HCT116 (cell line): ENCODE measurements around the gene EML4. TPM values are rescaled to one million over a fixed set of nuclear protein-coding genes. Genes with fewer than 3 reads are reported as not detected.

ENCODE experiments used
- ATAC-seq: fragments of 200-7000 bp; cut with Tn5 transposase; 2 replicates; pipeline ENCODE4 v1.9.1; 2020; ENCODE audit warnings: mild to moderate bottlenecking, moderate library complexity
- BruUV-seq: library from RNA; stranded (reverse); fragments of 400-500 nt; replicated peaks from 2 replicates; lab custom pipeline; 2021; lab: Mats Ljungman, UMichigan
- CTCF ChIA-PET: fragments of 300-600 bp; sonication (Branson Sonifier 250); formaldehyde crosslinking; loops from one replicate; lab custom pipeline; 2021; ENCODE audit warnings: antibody characterized with exemption; lab: Charles Lee
- POLR2A ChIA-PET: fragments of 300-600, 350-600 bp; sonication (Branson Sonifier 250); formaldehyde crosslinking; loops from one replicate; lab custom pipeline; 2021; ENCODE audit warnings: antibody characterized with exemption; lab: Charles Lee
- RAD21 ChIA-PET, 2 experiments: fragments of 300-600 bp; sonication (Branson Sonifier 250); formaldehyde crosslinking; loops; one replicate each; lab custom pipeline; 2023; ENCODE audit warnings: low total read pairs in 2 of 2; ENCODE audit not compliant: uncharacterized antibody in 2 of 2, unreplicated experiment in 2 of 2, low non-redundant PET in 1 of 2; lab: Charles Lee
- DNase-seq: peaks from one replicate; pipeline ENCODE4 v3.0.0-alpha.2; 2010; ENCODE audit warnings: low read depth, low spot score
- H2AFZ ChIP-seq: fragments of 200-600 bp; shearing (Covaris generic), sonication (generic); 2 replicates; pipeline ENCODE4 v1.6.1; 2017; ENCODE audit warnings: low read depth, mixed run types, mixed read lengths, antibody characterized with exemption, low read length; ENCODE audit not compliant: poor library complexity, severe bottlenecking
- H3K27ac ChIP-seq: 2 replicates; pipeline ENCODE4 v1.5.1; 2012; ENCODE audit warnings: low read depth, low read length
- H3K27me3 ChIP-seq: fragments of 200-600 bp; sonication (generic); 2 replicates; pipeline ENCODE4 v1.6.1; 2016; ENCODE audit warnings: mixed run types, low read length, mixed read lengths; ENCODE audit not compliant: insufficient read depth
- H3K36me3 ChIP-seq, 2 experiments: fragments of 200-500 bp in 1 of 2; fragments of 200-600 bp in 1 of 2; sonication (Bioruptor generic) in 1 of 2; sonication (generic) in 1 of 2; 2 replicates each; pipeline versions ENCODE4 v1.5.1 to v1.6.1; 2014 to 2016; ENCODE audit warnings: low read length in 2 of 2, inconsistent platforms in 1 of 2, mixed read lengths in 1 of 2, mixed run types in 1 of 2; ENCODE audit not compliant: insufficient read depth in 2 of 2, control insufficient read depth in 1 of 2
- H3K4me1 ChIP-seq, 2 experiments: fragments of 200-600 bp in 1 of 2; sonication (generic) in 1 of 2; 2 replicates each; pipeline versions ENCODE4 v1.5.1 to v1.6.1; 2012 to 2017; ENCODE audit warnings: low read length in 2 of 2, inconsistent platforms in 1 of 2, mild to moderate bottlenecking in 1 of 2, mixed read lengths in 1 of 2, mixed run types in 1 of 2, moderate library complexity in 1 of 2; ENCODE audit not compliant: insufficient read depth in 2 of 2, control insufficient read depth in 1 of 2
- H3K4me2 ChIP-seq: fragments of 200-600 bp; sonication (generic); 2 replicates; pipeline ENCODE4 v1.6.1; 2017; ENCODE audit warnings: mixed run types, low read length, mixed read lengths
- H3K4me3 ChIP-seq, 2 experiments: fragments of 200-600 bp in 1 of 2; sonication (generic) in 1 of 2; replicated peaks in 1 of 2; 2 replicates each; pipeline ENCODE4 v1.5.1; 2011 to 2016; ENCODE audit warnings: low read length in 2 of 2, control low read depth in 1 of 2, low read depth in 1 of 2, mild to moderate bottlenecking in 1 of 2, mixed read lengths in 1 of 2, mixed run types in 1 of 2
- H3K79me2 ChIP-seq: fragments of 200-600 bp; sonication (generic); 2 replicates; pipeline ENCODE4 v1.6.1; 2017; ENCODE audit warnings: mild to moderate bottlenecking, mixed run types, low read length, moderate library complexity, mixed read lengths; ENCODE audit not compliant: insufficient read depth
- H3K9ac ChIP-seq: fragments of 200-600 bp; sonication (generic); 2 replicates; pipeline ENCODE4 v1.6.1; 2016; ENCODE audit warnings: low read length, mixed read lengths
- H3K9me2 ChIP-seq: fragments of 200-600 bp; sonication (generic), shearing (Covaris generic); 2 replicates; pipeline ENCODE4 v1.6.1; 2017; ENCODE audit warnings: mixed run types, mild to moderate bottlenecking, moderate library complexity; ENCODE audit not compliant: insufficient read depth
- H3K9me3 ChIP-seq, 2 experiments: fragments of 200-500 bp in 1 of 2; fragments of 200-600 bp in 1 of 2; sonication (Bioruptor generic) in 1 of 2; sonication (generic) in 1 of 2; 2 replicates each; pipeline ENCODE4 v1.6.1; 2014 to 2017; ENCODE audit warnings: low read length in 2 of 2, mixed read lengths in 2 of 2, inconsistent platforms in 1 of 2, low read depth in 1 of 2, mild to moderate bottlenecking in 1 of 2, mixed run types in 1 of 2, moderate library complexity in 1 of 2; ENCODE audit not compliant: control insufficient read depth in 1 of 2, insufficient read depth in 1 of 2
- H4K20me1 ChIP-seq: fragments of 200-600 bp; sonication (generic), shearing (Covaris generic); 2 replicates; pipeline ENCODE4 v1.6.1; 2017; ENCODE audit warnings: mixed run types, mild to moderate bottlenecking, moderate library complexity; ENCODE audit not compliant: insufficient read depth
- ATF3 ChIP-seq: IDR thresholded peaks from 2 replicates; pipeline ENCODE4 v1.6.1; 2012
- CBX3 ChIP-seq: IDR thresholded peaks from 2 replicates; pipeline ENCODE4 v1.6.1; 2012; ENCODE audit warnings: low read depth
- CEBPB ChIP-seq: IDR thresholded peaks from 2 replicates; pipeline ENCODE4 v1.6.1; 2012; ENCODE audit warnings: low read depth
- EGR1 ChIP-seq: IDR thresholded peaks from 2 replicates; pipeline ENCODE4 v1.6.1; 2012; ENCODE audit warnings: low read depth
- ELF1 ChIP-seq: IDR thresholded peaks from 2 replicates; pipeline ENCODE4 v1.6.1; 2012; ENCODE audit warnings: low read depth, borderline replicate concordance
- EZH2phosphoT487 ChIP-seq: fragments of 200-600 bp; IDR thresholded peaks from 2 replicates; pipeline ENCODE4 v1.6.1; 2018; ENCODE audit warnings: antibody characterized with exemption, borderline replicate concordance
- FOSL1 ChIP-seq: IDR thresholded peaks from 2 replicates; pipeline ENCODE4 v1.6.1; 2012; ENCODE audit warnings: low read depth
- JUND ChIP-seq: IDR thresholded peaks from 2 replicates; pipeline ENCODE4 v1.6.1; 2012
- MAX ChIP-seq: IDR thresholded peaks from 2 replicates; pipeline ENCODE4 v1.6.1; 2012
- POLR2AphosphoS5 ChIP-seq: IDR thresholded peaks from 2 replicates; pipeline ENCODE4 v1.6.1; 2011; ENCODE audit warnings: mild to moderate bottlenecking, low read depth, low read length, moderate library complexity
- RAD21 ChIP-seq: IDR thresholded peaks from 2 replicates; pipeline ENCODE4 v1.6.1; 2012; ENCODE audit warnings: low read depth, mild to moderate bottlenecking
- REST ChIP-seq: IDR thresholded peaks from 2 replicates; pipeline ENCODE4 v1.6.1; 2012; ENCODE audit warnings: low read depth
- SIN3A ChIP-seq: IDR thresholded peaks from 2 replicates; pipeline ENCODE4 v1.6.1; 2012; ENCODE audit warnings: low read depth
- TCF7L2 ChIP-seq: IDR thresholded peaks from 2 replicates; pipeline ENCODE4 v1.7.0; 2011; ENCODE audit warnings: borderline replicate concordance, inconsistent platforms; ENCODE audit not compliant: insufficient read depth, insufficient read length; ENCODE audit errors: extremely low read depth
- YY1 ChIP-seq: IDR thresholded peaks from 2 replicates; pipeline ENCODE4 v1.6.1; 2011; ENCODE audit warnings: low read length, low read depth, moderate library complexity, mild to moderate bottlenecking; ENCODE audit not compliant: insufficient replicate concordance; ENCODE audit errors: extremely low read depth
- ZBTB33 ChIP-seq: IDR thresholded peaks from 2 replicates; pipeline ENCODE4 v1.6.1; 2011; ENCODE audit warnings: mild to moderate bottlenecking, low read length, moderate library complexity; ENCODE audit not compliant: insufficient replicate concordance; ENCODE audit errors: extremely low read depth
- ZFX ChIP-seq: fragments of 450-650 bp; IDR thresholded peaks from 2 replicates; pipeline ENCODE4 v1.6.1; 2017
- ZNF274 ChIP-seq: fragments of 200-500 bp; sonication (Bioruptor generic); IDR thresholded peaks from 2 replicates; pipeline ENCODE4 v1.6.1; 2014; ENCODE audit warnings: mild to moderate bottlenecking, low read depth, low read length, inconsistent platforms
- intact Hi-C: fragments of 100-400 bp; cut with micrococcal nuclease; formaldehyde crosslinking; loops from 2 replicates; pipeline ENCODE4 v1.10.0; 2022
- total RNA-seq: library from RNA; stranded (reverse); gene quantifications from one replicate; pipeline ENCODE4 v1.2.1, GENCODE V29; 2021; ENCODE audit not compliant: unreplicated experiment
- TF ChIP-seq, protein P1 (sequence below), 3 experiments: fragments of 200-600 bp in 1 of 3; sonication (generic) in 1 of 3; IDR thresholded peaks in 2 of 3; conservative IDR thresholded peaks in 1 of 3; 2 replicates each; pipeline ENCODE4 v1.5.1; 2012 to 2017; ENCODE audit warnings: low read depth in 2 of 3, low read length in 2 of 3, antibody characterized with exemption in 1 of 3, borderline replicate concordance in 1 of 3, control low read depth in 1 of 3, mild to moderate bottlenecking in 1 of 3, mixed read lengths in 1 of 3, mixed run types in 1 of 3, moderate library complexity in 1 of 3; ENCODE audit not compliant: insufficient read depth in 1 of 3

The EML4 gene
- total RNA-seq, 1 experiment from 2014 or later = 53.5 TPM

DNA sequence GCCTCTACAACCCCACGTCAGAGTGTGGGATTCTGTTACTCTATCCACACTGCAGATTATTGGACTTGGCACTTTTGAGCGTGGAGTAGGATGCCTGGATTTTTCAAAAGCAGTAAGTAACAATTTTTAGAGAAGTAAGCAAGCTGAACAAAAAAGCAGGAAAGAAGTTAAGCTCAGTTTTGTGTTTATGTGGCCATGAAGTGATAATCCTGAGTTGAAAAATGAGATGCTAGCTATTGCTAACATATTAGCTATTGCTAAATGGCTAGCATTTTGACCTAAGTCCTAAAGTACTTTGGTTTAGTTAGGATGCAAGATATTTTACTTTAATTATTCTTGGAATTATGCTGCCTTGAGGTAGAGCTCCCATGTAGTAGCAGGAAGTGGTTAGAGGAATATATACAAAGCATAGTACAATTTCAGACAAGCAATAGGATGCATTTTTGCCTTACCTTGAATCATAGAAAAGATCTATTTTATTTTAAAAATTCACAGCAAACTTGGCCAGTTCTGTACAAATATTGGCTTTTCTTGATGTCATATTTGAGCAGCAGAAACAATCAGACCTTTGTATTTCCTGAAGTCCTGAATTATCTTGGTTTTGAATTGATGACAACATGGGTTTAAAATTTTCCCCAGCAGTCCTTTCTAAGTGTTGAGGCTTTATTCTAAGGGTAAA lies 117.3 kb downstream of the EML4 start:
- TF ChIP-seq ZBTB33 (no peak), ATF3 (no peak), ZNF274 (no peak), ELF1 (no peak), TCF7L2 (no peak), YY1 (no peak), EGR1 (no peak), SIN3A (no peak), CBX3 (no peak), EZH2phosphoT487 (no peak), REST (no peak), POLR2AphosphoS5 (no peak), JUND (no peak), ZFX (no peak), FOSL1 (no peak), MAX (no peak), RAD21 (no peak), CEBPB (no peak)
- TF ChIP-seq, protein P1, sequence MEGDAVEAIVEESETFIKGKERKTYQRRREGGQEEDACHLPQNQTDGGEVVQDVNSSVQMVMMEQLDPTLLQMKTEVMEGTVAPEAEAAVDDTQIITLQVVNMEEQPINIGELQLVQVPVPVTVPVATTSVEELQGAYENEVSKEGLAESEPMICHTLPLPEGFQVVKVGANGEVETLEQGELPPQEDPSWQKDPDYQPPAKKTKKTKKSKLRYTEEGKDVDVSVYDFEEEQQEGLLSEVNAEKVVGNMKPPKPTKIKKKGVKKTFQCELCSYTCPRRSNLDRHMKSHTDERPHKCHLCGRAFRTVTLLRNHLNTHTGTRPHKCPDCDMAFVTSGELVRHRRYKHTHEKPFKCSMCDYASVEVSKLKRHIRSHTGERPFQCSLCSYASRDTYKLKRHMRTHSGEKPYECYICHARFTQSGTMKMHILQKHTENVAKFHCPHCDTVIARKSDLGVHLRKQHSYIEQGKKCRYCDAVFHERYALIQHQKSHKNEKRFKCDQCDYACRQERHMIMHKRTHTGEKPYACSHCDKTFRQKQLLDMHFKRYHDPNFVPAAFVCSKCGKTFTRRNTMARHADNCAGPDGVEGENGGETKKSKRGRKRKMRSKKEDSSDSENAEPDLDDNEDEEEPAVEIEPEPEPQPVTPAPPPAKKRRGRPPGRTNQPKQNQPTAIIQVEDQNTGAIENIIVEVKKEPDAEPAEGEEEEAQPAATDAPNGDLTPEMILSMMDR (IDR thresholded peaks at IDR 0.05 in 2 of 3, conservative IDR thresholded peaks at IDR 0.05 in 1 of 3; ENCODE audit: borderline replicate concordance in 1 of 3, insufficient read depth in 1 of 3, low read depth in 2 of 3, low read length in 2 of 3) = no peak
- no peak overlapping the region for H3K9ac ChIP-seq
- no peaks in the 10 kb centered on the region for H3K27me3 ChIP-seq
- H2AFZ ChIP-seq = no peak overlapping the region
- no peak overlapping the region for H3K27ac ChIP-seq
- intact Hi-C loops = no loop called here
- no TSS peak for BruUV-seq
- no peak overlapping the region for H3K4me2 ChIP-seq
- DNase-seq (no peak), ATAC-seq (no peak)
- no peaks in the 10 kb centered on the region for H3K9me3 ChIP-seq
- ChIA-PET POLR2A (no interaction called here), CTCF (no interaction called here), RAD21 (no interaction called here)
- no peaks in the 10 kb centered on the region for H3K4me1 ChIP-seq
- peaks cover 0 to 2% of the 10 kb centered on the region in 2 experiments; a peak in 1 of 4 replicates for H3K36me3 ChIP-seq
- no peaks in the 10 kb centered on the region for H3K9me2 ChIP-seq
- H3K79me2 ChIP-seq = no peaks in the 10 kb centered on the region
- H3K4me3 ChIP-seq = no peak overlapping the region
- H4K20me1 ChIP-seq = no peaks in the 10 kb centered on the region
